ENCODE data around the gene DKK3. TPM values are rescaled to one million over a fixed set of nuclear protein-coding genes. Genes with fewer than 3 reads are reported as not detected.
"Not testable (repeated sequence)": the region's sequence is repeated elsewhere in the genome, so short reads cannot be mapped to it uniquely, and the experiment has no call there.

DKK3 gene
- 56.0 TPM for polyA plus RNA-seq (ENCODE audit: insufficient read length)
- long read RNA-seq, donor 1, transcript DKK3-201 (8 exons, 2,636 nt) = major isoform, 6 of 9 reads
- long read RNA-seq, donor 1, partial matches to known transcripts = 0 of 9 reads
- long read RNA-seq, donor 1, other reads (novel, unspliced or antisense) = 0 of 9 reads
- long read RNA-seq, donor 2, transcript DKK3-201 (8 exons, 2,636 nt) = major isoform, 10 of 36 reads
- long read RNA-seq, donor 2, partial matches to known transcripts = 21 of 36 reads
- long read RNA-seq, donor 2, other reads (novel, unspliced or antisense) = 0 of 36 reads
- long read RNA-seq, donor 3, partial matches to known transcripts = 18 of 23 reads
- long read RNA-seq, donor 3, other reads (novel, unspliced or antisense) = 0 of 23 reads
- long read RNA-seq, donor 4, partial matches to known transcripts = 0 of 4 reads
- long read RNA-seq, donor 4, other reads (novel, unspliced or antisense) = 0 of 4 reads
- long read RNA-seq, donor 5, transcript DKK3-201 (8 exons, 2,636 nt) = major isoform, 8 of 8 reads
- long read RNA-seq, donor 5, partial matches to known transcripts = 0 of 8 reads
- long read RNA-seq, donor 5, other reads (novel, unspliced or antisense) = 0 of 8 reads
- long read RNA-seq, donor 6, transcript DKK3-201 (8 exons, 2,636 nt) = major isoform, 8 of 17 reads
- long read RNA-seq, donor 6, partial matches to known transcripts = 6 of 17 reads
- long read RNA-seq, donor 6, other reads (novel, unspliced or antisense) = 0 of 17 reads
- long read RNA-seq, donor 7, transcript DKK3-215 (3 exons, 1,087 nt) = minor isoform, 5 of 16 reads
- long read RNA-seq, donor 7, transcript DKK3-201 (8 exons, 2,636 nt) = major isoform, 9 of 16 reads
- long read RNA-seq, donor 7, partial matches to known transcripts = 0 of 16 reads
- long read RNA-seq, donor 7, other reads (novel, unspliced or antisense) = 0 of 16 reads
- long read RNA-seq, donor 8, partial matches to known transcripts = 0 of 7 reads
- long read RNA-seq, donor 8, other reads (novel, unspliced or antisense) = 0 of 7 reads

- DNase-seq = no peak
Measured at GRCh38 chr11:12007769-12008737, at the start of gene DKK3. DKK3 (minus strand) TSS chr11:12008626; CDS start chr11:12008582, 44 bp downstream.

GRCh38 chr11:12057299-12057980 is 49.0 kb upstream of the DKK3 start:
- no peak for DNase-seq

- no peak for DNase-seq
Measured at GRCh38 chr11:12056119-12056518, 47.7 kb upstream of the DKK3 start.

- no peak for DNase-seq
Measured at GRCh38 chr11:12053606-12054361, 45.4 kb upstream of the DKK3 start.

GRCh38 chr11:12052676-12053605 is 44.5 kb upstream of the DKK3 start:
- no peak for DNase-seq

- no peak for DNase-seq
Measured at GRCh38 chr11:12051287-12051662, 42.8 kb upstream of the DKK3 start.

- no peak for DNase-seq
Measured at GRCh38 chr11:12050470-12051286, 42.3 kb upstream of the DKK3 start.

- no peak for DNase-seq
Measured at GRCh38 chr11:12048936-12049790, 40.7 kb upstream of the DKK3 start.

GRCh38 chr11:12046636-12047236 is 38.3 kb upstream of the DKK3 start:
- DNase-seq = no peak

GRCh38 chr11:12045914-12046635 is 37.6 kb upstream of the DKK3 start:
- no peak for DNase-seq

GRCh38 chr11:12044799-12045198 is 36.4 kb upstream of the DKK3 start:
- no peak for DNase-seq

- DNase-seq = peak; percentile 61
Measured at GRCh38 chr11:12043959-12044791, 35.7 kb upstream of the DKK3 start.

GRCh38 chr11:12043221-12043620 is 34.8 kb upstream of the DKK3 start:
- DNase-seq = no peak

GRCh38 chr11:12042215-12042676 is 33.8 kb upstream of the DKK3 start:
- DNase-seq = no peak

- DNase-seq = not testable (repeated sequence)
Measured at GRCh38 chr11:12040719-12041118, 32.3 kb upstream of the DKK3 start.

Data from left kidney (tissue), 8 donors.